C4-2B (cell line): ENCODE results near the gene SORCS2.

Source experiments
- ZFX ChIP-seq: fragments of 450-650 bp; IDR thresholded peaks from 2 replicates; pipeline ENCODE4 v1.6.1; 2017
- TF ChIP-seq, protein P1 (sequence below): fragments of 450-650 bp; conservative IDR thresholded peaks from 2 replicates; pipeline ENCODE4 v1.5.1; 2017; ENCODE audit warnings: mild to moderate bottlenecking

DNA sequence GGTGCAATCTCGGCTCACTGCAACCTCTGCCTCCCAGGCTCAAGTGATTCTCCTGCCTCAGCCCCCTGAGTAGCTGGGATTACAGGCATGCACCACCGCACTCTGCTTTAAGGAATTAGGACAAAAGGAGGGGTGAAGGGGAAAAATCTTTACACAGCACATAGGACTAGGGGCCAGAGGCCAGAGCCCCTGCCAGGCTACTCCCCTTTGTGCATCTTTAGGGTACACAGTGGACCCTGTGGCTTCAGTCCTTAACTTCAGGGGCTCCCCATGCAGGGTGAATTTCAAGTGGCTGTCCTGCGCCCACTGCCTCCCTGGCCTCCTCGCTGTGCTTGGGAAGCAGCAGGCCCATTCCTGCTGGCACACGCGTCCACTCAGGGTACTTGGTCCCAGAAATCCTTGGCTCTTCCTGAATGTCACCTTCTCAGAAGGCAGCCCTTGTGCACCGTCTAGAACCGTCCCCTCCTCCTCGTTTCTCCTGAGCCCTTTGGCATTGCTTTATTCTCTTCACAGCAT is 381.3 kb downstream of the SORCS2 start:
- TF ChIP-seq, protein P1, sequence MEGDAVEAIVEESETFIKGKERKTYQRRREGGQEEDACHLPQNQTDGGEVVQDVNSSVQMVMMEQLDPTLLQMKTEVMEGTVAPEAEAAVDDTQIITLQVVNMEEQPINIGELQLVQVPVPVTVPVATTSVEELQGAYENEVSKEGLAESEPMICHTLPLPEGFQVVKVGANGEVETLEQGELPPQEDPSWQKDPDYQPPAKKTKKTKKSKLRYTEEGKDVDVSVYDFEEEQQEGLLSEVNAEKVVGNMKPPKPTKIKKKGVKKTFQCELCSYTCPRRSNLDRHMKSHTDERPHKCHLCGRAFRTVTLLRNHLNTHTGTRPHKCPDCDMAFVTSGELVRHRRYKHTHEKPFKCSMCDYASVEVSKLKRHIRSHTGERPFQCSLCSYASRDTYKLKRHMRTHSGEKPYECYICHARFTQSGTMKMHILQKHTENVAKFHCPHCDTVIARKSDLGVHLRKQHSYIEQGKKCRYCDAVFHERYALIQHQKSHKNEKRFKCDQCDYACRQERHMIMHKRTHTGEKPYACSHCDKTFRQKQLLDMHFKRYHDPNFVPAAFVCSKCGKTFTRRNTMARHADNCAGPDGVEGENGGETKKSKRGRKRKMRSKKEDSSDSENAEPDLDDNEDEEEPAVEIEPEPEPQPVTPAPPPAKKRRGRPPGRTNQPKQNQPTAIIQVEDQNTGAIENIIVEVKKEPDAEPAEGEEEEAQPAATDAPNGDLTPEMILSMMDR: no peak
- TF ChIP-seq ZFX: no peak
